Ammon's horn (tissue), 1 donor: ENCODE data around the gene SEMA5B.
A peak's percentile ranks its signal among the peaks of the same experiment; 100 is the strongest.

Experiments used
- DNase-seq: peaks from one replicate; pipeline ENCODE4 v3.0.0-alpha.2; 2016; ENCODE audit warnings: low spot score

Gene SEMA5B

GRCh38 chr3:123025642-123026521, 1.7 kb downstream of the SEMA5B start:
- peak; percentile 15 for DNase-seq

GRCh38 chr3:123024056-123024455, 3.5 kb downstream of the SEMA5B start:
- no peak for DNase-seq

- DNase-seq = no peak
Measured at GRCh38 chr3:123021996-123022510, 5.5 kb downstream of the SEMA5B start.

GRCh38 chr3:123021388-123021787, 6.2 kb downstream of the SEMA5B start:
- no peak for DNase-seq

- DNase-seq = no peak
Measured at GRCh38 chr3:123020709-123021108, 6.9 kb downstream of the SEMA5B start.

- no peak for DNase-seq
Measured at GRCh38 chr3:123019591-123019990, 8.0 kb downstream of the SEMA5B start.

GRCh38 chr3:123019161-123019560, 8.4 kb downstream of the SEMA5B start:
- no peak for DNase-seq

GRCh38 chr3:123018683-123019082, 8.9 kb downstream of the SEMA5B start:
- no peak for DNase-seq

GRCh38 chr3:123015596-123015995, 12.0 kb downstream of the SEMA5B start:
- DNase-seq = no peak

GRCh38 chr3:123013876-123014275, 13.7 kb downstream of the SEMA5B start:
- no peak for DNase-seq

- no peak for DNase-seq
Measured at GRCh38 chr3:123012652-123013051, 14.9 kb downstream of the SEMA5B start.

GRCh38 chr3:123011447-123011846, 16.1 kb downstream of the SEMA5B start:
- DNase-seq = no peak

GRCh38 chr3:123008840-123009239, 18.7 kb downstream of the SEMA5B start:
- no peak for DNase-seq

GRCh38 chr3:123006609-123007008, 21.0 kb downstream of the SEMA5B start:
- DNase-seq = no peak

GRCh38 chr3:123005291-123005690, 22.3 kb downstream of the SEMA5B start:
- DNase-seq = no peak

GRCh38 chr3:123004201-123004918, 23.2 kb downstream of the SEMA5B start:
- DNase-seq = no peak

GRCh38 chr3:123002749-123003497, 24.6 kb downstream of the SEMA5B start:
- DNase-seq = no peak

- DNase-seq = no peak
Measured at GRCh38 chr3:123002100-123002748, 25.3 kb downstream of the SEMA5B start.

GRCh38 chr3:122998856-122999255, 28.7 kb downstream of the SEMA5B start:
- no peak for DNase-seq

- no peak for DNase-seq
Measured at GRCh38 chr3:122998206-122998605, 29.4 kb downstream of the SEMA5B start.

- peak; percentile 72 for DNase-seq
Measured at GRCh38 chr3:122996038-122996580, 31.5 kb downstream of the SEMA5B start.
